HG03565 (cell line): ENCODE results near the gene IMMP2L.
"Not testable (repeated sequence)": the region's sequence is repeated elsewhere in the genome, so short reads cannot be mapped to it uniquely, and the experiment has no call there.

Source experiments
- ATAC-seq: cut with Tn5 transposase; IDR thresholded peaks from one replicate; pipeline ENCODE4 v1.9.1; 2021; ENCODE audit warnings: mild to moderate bottlenecking, moderate library complexity; ENCODE audit not compliant: unreplicated experiment

Gene IMMP2L

DNA sequence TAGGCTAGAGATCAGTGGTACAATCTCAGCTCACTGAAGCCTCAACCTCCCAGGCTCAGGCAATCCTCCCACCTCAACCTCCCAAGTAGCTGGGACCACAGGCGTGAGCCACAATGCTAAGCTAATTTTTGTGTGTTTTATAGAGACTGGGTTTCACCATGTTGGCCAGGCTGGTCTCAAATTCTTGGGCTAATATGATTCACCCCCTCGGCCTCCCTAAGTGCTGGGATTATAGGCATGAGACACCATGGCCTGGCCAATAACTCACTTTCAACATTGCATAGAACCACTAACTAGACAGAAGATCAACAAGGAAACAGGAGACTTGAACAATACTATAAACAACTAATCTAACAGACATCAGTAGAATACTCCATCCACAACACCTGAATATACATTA is 279.7 kb downstream of the IMMP2L start:
- ATAC-seq = no peak

DNA sequence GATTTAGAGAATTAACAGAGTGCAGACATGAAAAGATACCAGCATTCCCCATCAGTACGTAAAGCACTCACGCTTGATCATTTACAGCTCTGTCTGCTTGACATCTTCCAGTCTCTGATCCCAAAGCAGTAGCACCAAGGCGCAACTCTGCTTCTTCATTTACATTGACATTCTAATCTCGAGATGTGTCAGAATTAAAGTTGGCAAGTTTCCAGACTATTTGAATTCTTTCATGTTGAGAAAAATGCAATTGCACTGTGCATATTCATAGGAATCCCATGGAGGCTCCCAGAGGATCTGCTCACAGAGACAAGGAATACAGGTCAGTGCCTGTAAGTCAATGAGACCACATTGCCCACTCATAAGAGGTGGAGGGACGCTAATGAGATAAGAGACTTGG is 287.4 kb downstream of the IMMP2L start:
- ATAC-seq = no peak

DNA sequence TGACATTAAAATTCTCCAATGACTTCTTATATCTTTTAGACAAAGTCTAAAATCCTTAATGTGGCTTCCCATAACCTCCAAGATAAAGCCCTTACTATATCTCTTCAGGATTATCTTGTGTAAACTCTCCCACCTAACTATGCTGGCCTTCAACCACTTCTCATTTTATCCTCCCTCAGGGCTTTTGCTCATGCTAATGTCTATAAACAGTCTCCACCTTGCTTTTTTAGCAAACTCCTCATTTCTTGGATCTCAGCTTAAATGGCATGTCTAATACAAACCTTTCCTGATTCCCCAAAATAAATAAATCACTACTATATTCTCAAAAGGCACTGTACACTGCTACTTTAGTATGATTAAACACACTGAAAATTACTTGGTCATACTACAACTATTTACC is 290.2 kb downstream of the IMMP2L start:
- no peak for ATAC-seq

DNA sequence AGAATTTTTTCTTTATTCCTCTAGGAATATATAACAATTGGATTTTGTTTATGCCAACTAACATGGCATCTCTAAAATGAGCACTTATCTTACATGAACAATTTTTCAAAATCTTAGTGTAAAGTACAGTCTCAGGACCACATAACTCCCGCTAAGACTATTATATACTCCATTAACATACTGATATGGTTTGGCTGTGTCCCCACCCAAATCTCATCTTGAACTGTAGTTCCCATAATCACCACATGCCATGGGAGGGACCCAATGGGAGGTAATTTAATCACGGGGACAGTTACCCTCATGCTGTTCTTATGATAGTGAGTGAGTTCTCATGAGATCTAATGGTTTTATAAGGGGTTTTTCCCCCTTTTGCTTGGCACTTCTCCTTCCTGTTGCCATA is 291.5 kb downstream of the IMMP2L start:
- ATAC-seq = not testable (repeated sequence)

DNA sequence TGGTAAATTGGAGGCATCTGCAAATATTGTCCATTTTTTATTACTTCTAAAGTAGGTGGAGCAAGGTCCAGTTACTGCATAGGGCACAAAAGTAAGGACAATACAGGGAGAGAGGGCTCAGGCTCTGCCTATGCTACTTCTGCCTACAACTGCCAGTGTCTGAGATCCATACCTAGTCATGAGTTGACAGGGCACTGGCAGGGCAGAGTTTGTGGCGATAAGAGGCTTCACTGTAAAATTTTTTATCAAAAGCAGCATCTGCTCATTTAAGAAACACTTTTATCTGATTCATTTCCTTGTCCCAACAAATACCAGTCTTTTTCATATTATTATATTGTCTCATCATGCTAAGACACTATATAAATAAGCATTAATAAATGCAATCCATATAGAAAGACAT is 293.4 kb downstream of the IMMP2L start:
- ATAC-seq = no peak

DNA sequence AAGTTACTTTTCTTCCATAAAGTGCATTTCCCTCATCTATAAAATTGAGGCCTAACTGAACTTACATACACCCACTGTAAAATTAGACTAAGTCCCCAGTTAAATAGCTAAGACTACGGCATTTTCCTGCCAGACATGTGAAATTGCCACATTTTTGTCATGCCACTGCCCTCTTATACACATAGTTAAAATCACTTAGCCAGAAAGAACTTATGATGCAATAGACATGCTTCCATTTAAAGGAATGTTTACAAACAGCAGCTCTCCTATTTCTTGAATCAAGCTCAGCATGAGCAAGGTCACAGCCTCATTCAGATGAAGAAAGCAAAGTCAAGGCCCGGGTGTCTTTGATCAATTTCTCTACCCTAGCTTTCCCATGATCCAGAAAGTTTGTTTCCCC is 295.7 kb downstream of the IMMP2L start:
- ATAC-seq = no peak

DNA sequence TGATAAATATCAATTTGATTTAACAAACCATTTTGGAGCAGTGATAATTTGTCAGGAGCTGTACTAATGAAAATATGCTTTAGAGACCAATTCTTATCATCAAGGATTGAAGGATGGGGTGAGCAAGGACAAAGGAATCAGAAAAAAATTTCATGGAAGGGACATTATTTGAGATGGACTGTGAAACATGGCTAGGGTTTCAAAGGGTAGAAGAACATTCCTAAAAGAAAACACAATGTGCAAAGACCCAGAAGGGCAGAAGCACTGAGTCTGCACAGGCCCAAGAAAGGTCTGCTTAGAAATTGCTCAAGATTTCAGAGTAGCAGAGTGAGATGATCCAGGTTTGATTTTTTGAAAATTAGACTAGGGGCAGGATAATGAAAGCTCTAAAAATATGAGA is 296.9 kb downstream of the IMMP2L start:
- ATAC-seq = no peak

DNA sequence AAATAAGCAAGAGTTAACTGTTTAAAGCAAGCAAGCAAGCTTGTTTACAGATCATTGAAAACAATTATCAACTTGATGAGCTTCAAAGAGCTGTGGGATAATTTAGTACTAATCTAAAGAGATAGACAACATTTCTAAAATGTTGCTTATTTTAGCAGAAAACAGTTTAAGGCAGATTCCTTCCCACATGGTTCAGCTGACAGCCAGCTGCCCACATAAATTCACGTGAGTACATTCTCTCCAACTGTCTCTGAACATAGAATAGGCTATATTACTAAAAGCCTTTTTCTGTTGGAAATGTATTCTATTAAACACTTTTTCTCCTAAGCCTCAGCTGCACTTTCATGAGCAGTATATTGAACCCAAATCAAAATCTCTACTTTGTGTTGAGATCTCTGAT is 297.3 kb downstream of the IMMP2L start:
- no peak for ATAC-seq

DNA sequence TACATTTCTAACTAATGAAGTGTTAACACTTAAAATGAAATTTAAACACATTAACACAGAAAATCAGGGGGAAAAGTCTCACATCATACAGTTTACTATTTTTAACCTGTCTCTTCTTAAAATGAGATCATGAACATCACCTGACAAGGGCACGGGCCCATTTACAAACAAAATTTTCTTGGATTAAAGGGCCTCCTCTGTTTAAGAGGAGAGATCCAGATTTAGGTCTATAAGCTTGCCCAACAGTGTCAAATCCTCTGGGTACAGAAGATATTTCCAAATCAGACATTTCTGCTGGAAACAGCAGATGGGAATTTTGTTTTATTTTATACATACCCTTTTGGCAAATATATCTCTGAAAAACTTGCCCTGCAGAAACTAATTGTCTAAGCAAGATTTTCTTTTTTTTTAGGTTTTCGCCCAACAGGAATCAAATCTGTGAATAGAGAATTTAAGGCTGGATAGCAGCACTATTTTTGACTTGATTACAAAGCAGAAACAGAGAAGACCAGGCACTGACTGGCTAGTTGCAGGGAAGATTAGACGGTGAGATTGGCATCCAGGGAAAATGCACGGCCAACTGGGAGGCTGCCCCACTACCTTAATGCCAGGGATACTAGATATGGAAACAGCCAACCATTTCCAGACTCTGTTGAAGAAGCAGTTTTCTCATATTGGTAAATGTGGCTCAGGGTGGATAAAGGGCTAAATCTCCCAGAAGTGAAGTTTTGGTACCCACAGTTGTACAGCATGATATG is 298.0 kb downstream of the IMMP2L start:
- ATAC-seq = no peak

DNA sequence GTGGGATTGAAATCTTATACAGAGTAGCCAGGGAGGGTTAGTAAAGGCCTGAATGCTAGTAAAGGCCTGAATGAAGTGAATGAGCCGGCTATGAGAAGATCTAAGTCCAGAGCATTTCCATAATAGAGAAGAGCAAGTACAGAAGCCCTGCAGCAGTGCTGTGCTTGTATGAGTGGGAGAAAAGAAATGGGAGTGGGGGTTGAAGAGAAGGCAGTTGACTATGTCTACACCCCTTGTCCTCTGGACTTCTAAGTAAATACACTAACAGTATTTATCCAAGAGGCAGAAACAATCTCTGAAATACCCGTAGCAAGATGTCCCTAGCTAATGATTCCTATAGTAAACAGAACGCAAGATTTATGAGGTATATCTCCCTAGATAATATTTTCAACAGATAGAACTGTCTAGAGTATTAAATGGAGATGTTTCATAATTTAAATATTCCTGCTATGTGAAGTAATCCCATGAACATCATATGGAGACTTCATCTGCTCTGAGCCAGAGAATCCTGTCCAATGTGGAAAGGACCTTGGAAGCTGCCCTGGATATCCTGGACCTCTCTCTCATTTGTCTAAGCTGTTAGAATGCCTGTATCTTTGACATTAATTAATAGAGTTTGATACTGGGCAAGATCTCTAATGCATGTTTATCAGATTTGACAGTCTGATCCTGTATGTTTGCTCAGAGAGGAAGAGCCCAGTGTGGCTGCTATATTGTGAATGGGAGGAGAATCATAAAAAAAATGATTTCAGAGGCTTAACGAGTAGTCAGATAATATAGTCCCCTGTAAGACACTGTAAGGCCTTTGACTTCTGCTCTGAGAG is 299.8 kb downstream of the IMMP2L start:
- ATAC-seq = no peak

DNA sequence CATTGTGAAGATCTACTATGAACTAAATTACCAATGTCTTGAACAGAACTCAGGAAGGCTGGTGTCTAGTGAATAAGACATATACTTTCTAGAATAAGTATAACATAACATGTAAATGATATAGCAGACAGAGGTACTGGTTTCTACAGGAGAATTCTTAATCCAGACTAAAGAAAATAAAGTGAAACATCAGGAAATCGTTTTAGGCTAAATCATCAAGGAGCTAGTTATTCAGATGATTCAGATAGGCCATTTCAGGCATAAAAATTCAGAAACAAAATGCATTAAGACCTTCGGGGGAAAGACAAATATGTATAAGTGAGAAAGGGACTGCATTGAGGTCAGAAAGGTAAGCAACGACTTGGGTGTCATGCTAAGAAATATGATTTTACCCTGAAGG is 300.8 kb downstream of the IMMP2L start:
- no peak for ATAC-seq

DNA sequence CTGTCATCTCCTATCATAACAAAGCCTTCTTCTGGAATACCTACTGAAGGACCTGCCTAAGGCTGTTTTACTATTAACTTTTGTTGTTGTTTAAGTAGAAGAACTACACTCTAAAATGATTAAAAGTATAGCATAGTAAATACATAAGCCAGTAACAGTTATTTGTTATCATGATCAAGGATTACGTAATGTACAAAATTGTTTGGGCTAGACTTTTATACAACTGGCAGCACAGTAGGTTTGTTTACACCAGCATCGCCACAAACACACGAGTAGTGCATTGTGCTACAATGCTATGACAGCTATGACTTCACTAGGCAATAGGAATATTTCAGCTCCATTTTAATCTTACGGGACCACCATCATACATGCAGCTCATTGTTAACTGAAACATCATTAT is 302.3 kb downstream of the IMMP2L start:
- no peak for ATAC-seq

DNA sequence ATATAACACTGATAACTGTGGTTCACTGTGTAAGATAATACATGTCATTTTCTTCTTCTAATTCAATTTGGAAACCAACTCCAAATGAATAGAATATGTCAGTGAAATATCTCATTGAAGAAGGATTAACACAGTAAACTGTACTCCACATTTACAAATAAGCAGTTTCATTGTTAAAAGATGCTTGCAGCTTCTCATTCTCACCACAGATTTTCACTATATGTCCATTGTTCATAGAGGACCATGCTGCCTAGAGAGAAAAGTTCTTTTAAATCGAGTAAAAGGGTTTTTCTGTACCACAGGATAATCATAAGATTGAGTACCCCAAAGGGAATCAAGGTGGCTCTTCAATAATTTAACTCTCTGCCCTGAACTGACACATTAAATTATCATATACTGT is 305.9 kb downstream of the IMMP2L start:
- no peak for ATAC-seq

DNA sequence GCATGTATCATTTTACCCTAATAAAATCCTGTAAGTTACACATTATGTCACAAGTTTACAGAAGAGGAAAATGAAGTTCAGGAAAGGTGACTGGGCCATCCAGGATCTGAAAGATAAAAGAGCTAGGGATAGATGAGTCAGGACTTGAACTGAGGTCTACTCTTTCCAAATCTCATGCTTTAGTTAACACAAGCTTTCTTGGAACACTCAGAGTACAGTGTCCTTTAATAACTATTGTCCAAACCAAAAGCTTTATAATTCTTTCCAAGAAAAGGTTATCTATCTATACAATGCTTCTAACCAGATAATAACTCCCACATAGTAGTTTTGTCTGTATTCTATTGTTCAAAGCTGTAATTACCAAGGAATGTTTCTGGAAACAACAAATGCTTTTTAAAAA is 306.7 kb downstream of the IMMP2L start:
- ATAC-seq = no peak

DNA sequence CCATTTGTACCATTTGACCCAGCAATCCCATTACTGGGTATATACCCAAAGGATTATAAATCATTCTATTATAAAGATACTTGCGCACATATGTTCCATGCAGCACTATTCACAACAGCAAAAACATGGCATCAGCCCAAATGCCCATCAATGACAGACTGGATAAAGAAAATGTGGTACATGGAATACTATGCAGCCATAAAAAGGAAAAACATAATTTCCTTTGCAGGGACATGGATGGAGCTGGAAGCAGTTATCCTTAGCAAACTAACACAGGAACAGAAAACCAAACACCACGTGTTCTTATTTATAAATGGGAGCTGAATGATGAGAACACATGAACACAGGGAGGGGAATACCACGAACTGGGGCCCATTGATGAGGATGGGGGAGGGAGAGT is 310.9 kb downstream of the IMMP2L start:
- not testable (repeated sequence) for ATAC-seq

DNA sequence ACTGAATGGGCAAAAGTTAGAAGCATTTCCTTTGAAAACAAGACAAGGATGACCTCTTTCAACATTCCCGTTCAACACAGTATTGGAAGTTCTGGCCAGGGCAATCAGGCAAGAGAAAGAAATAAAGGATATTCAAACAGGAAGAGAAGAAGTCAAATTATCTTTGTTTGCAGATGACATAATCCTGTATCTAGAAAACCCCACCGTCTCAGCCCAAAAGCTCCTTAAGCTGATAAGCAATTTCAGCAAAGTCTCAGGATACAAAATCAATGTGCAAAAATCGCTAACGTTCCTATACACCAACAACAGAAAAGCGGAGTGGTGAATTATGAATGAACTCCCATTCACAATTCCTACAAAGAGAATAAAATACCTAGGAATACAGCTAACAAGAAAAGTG is 312.5 kb downstream of the IMMP2L start:
- not testable (repeated sequence) for ATAC-seq

DNA sequence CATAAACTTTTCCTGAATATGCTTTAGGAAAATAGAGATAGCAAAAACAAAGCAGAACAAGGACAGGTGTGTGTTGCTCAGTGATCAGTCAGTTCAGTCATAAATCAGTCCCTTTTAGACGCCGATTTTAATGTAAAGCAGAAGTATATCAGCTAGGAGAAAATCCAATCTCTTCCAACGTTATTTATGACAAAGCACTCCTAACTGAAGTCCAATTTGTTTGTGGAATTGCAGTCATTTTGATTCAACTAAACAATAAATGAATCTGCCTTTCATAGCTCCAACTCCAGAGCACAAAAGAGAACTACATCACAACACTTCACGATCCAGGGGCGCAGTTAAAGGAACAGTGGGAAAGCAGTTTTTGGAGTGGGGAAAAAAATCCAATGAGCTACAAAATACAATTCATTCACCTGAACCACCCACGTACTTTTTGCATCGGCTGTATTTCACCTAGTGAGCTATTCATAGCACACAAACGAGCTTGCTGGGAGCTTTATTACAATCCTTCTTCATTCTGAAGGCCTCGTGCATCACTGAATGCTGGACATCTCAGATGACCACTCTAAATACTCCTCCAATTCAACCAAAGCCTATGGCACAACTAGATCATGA is 320.0 kb downstream of the IMMP2L start:
- no peak for ATAC-seq

DNA sequence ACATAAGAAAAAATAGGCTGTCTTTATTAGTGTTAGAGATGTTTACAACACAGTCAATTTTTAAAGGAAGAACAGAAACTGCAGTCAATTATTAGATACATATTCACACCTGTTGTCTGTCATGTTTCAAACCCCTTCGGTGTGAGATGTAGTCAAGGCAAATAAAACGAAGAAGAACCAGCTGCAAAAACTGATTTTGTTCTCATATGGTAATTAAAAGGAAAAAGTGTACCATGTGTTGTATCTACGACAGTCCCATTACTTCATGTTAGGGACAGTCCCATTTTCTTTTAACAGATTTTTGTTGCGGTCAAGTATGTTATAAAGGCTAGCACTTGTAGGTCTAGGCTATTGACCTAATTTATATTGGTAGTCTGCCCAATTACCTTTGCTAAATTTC is 321.9 kb downstream of the IMMP2L start:
- no peak for ATAC-seq

DNA sequence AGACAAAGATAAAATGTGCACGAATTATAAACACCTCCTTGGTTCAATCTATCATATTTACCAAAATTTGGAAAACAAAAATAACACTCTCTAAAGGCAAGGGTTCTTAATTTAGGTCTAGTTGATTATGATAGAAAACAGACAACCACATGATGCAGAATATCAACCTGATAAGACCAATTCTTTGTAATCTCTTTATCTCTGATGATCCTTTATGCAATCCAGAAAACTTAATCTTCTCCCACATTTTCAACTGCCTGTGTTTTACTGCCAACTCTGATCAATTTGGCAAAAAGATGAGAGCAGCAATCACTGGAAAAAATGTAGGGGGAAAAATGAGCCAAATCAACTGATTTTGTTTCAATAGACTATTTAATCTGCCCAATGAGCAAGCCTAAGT is 322.9 kb downstream of the IMMP2L start:
- ATAC-seq = no peak

DNA sequence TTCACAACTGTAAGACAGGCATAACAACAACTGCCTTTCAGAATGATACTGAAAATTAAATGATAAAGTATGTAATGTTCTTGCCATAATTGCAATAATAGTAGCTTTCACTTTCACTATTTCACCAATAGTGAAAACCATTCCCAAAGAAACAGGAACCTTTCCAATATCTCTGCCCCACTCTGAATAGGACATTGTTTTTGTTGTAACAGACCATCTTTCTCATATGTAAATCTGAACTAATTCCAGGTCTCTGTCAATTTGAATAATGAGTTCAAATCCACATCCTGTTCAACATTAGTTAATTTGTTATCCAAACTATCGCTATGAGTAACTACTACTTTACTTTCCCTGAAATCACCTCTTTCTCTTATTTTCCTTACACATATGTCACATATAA is 323.4 kb downstream of the IMMP2L start:
- no peak for ATAC-seq

DNA sequence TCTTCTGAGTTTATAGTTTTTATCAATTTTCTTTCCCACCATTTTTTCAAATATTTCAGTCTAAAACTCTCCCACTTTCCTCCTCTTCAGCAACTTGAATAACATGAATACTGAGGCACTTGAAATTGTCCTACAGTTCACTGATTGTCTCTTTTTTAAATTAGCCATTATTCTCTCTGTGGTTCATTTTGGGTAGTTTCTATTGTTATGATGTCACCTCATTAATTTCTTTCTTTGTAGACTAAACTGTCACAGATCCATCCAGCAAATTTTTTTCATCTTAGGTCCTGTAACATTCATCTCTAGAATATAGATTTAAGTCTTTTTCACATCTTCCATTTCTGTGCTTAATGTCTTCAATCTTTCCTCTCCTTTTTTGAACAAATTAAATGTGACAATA is 326.6 kb downstream of the IMMP2L start:
- no peak for ATAC-seq
